BE2C (cell line): ENCODE results near the gene CRKL.

Source experiments
- DNase-seq: peaks from one replicate; pipeline ENCODE4 v3.0.0-alpha.2; 2020
- H3K27me3 ChIP-seq: fragments of 250-450 bp; sonication (Bioruptor Pico); 2 replicates; pipeline ENCODE4 v1.5.1; 2020; ENCODE audit warnings: mild to moderate bottlenecking
- H3K36me3 ChIP-seq: fragments of 250-450 bp; sonication (Bioruptor Pico); 2 replicates; pipeline ENCODE4 v1.5.1; 2020; ENCODE audit warnings: mild to moderate bottlenecking
- H3K4me1 ChIP-seq: fragments of 250-450 bp; sonication (Bioruptor Pico); 2 replicates; pipeline ENCODE4 v1.5.1; 2020
- H3K4me3 ChIP-seq: 2 replicates; pipeline ENCODE4 v1.5.1; 2011; ENCODE audit warnings: low read depth, low read length
- H3K9me3 ChIP-seq: fragments of 250-450 bp; sonication (Bioruptor Pico); 2 replicates; pipeline ENCODE4 v1.5.1; 2020
- TF ChIP-seq, protein P1 (sequence below): IDR thresholded peaks from 2 replicates; pipeline ENCODE4 v1.5.1; 2012; ENCODE audit warnings: mild to moderate bottlenecking, low read depth, low read length

Gene CRKL

DNA sequence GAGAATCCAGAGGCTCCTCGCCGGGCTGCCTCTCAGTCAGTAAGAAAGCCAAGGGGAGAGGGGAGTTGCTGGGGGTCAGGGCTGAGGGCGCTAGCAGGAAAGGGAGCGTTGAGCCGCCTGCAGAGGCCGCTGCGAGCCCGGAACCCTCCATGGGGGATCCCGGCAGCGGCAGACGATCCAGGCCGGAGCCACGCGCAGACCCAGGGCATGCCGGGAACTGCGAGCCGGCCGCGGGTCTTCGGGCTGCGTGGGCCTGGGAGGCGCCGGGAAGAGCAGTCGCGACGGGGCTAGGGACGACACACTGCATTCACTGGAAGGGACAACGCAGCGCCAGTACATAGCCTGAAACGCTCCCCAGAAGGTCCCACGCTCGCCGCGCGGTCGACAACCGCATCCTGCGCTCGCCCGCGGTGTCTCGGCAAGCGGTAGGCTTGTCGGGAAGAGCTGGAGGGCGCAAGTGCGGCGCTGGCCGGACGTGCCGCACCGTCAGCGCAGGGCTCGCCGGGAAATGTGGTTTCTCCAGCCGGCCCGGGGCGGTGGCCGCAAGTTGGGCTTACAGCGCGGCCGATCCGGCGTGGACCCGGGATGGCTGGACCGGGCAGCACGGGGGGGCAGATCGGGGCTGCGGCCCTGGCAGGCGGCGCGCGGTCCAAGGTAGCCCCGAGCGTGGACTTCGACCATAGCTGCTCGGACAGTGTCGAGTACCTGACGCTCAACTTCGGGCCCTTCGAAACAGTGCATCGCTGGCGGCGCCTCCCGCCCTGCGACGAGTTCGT lies 64.8 kb downstream of the CRKL start, which contains the start of gene LZTR1:
Gene LZTR1, plus strand, starts transcription at position 511 of the 776 bp plus-strand sequence. Its CDS starts 75 bp downstream, at position 586.
- peak; percentile 89 for DNase-seq
- peaks cover 8% of the 10 kb centered on the region for H3K36me3 ChIP-seq
- peak within 1 kb of the TSS; percentile 93 for H3K4me3 ChIP-seq
- TF ChIP-seq, protein P1, sequence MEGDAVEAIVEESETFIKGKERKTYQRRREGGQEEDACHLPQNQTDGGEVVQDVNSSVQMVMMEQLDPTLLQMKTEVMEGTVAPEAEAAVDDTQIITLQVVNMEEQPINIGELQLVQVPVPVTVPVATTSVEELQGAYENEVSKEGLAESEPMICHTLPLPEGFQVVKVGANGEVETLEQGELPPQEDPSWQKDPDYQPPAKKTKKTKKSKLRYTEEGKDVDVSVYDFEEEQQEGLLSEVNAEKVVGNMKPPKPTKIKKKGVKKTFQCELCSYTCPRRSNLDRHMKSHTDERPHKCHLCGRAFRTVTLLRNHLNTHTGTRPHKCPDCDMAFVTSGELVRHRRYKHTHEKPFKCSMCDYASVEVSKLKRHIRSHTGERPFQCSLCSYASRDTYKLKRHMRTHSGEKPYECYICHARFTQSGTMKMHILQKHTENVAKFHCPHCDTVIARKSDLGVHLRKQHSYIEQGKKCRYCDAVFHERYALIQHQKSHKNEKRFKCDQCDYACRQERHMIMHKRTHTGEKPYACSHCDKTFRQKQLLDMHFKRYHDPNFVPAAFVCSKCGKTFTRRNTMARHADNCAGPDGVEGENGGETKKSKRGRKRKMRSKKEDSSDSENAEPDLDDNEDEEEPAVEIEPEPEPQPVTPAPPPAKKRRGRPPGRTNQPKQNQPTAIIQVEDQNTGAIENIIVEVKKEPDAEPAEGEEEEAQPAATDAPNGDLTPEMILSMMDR: peak; percentile 69
- no peaks in the 10 kb centered on the region for H3K9me3 ChIP-seq
- no peaks in the 10 kb centered on the region for H3K4me1 ChIP-seq
- no peaks in the 10 kb centered on the region for H3K27me3 ChIP-seq

DNA sequence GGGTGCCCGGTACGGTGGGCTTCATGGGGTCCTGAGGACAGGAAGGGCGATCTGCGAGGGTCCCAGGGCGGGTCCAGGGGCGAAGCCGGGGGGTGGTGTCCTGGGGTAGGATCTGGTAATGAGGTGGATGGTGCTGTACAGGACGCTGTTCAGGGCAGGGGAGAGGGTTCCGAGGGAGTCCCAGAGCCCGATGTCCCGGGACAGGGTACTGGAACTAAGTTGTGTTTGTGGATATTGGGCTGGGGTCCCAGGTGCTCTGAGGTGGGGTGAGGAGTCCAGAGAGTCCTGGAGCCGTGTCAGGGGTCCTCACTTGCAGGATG lies 65.3 kb downstream of the CRKL start:
- H3K4me3 ChIP-seq: peak overlapping the region; percentile 93
- DNase-seq: no peak
- no peaks in the 10 kb centered on the region for H3K27me3 ChIP-seq
- TF ChIP-seq, protein P1: no peak
- no peaks in the 10 kb centered on the region for H3K9me3 ChIP-seq
- peaks cover 8% of the 10 kb centered on the region for H3K36me3 ChIP-seq
- no peaks in the 10 kb centered on the region for H3K4me1 ChIP-seq

DNA sequence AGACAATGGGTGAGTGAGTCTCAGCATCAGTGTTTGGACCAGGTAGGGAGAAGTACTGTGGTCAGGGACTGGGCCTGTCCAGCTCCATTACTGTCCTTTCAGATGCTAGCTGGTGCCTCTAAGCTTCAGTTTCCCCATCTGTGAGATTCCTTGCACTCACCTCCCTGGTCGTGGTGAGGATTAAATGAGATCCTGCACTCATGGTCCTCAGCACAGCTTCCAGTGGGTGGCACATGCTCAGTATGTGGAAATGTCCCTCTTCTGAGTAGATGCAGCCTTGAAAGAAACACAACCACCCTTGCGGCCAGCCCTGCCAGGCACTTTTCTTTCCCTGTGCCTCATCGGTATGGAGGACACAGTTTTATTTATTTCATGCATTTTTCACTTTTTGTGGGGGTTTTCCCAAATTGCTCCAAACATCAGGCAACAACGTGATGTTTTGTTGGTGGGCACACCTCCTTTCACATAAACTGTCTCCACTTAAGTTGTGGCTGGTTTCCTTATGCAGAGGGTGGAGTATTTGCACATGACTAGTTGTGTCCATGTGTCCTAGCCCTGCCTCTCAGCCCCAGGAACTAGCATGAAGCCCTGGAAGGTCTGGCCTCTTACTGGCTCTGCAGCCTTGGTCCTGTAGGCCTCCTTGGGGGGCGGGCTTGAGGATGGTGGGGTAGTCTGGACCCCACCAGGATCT lies 66.0 kb downstream of the CRKL start:
- H3K9me3 ChIP-seq: no peaks in the 10 kb centered on the region
- peaks cover 8% of the 10 kb centered on the region for H3K36me3 ChIP-seq
- peak overlapping the region; percentile 93 for H3K4me3 ChIP-seq
- no peaks in the 10 kb centered on the region for H3K27me3 ChIP-seq
- DNase-seq: no peak
- TF ChIP-seq, protein P1: no peak
- no peaks in the 10 kb centered on the region for H3K4me1 ChIP-seq

DNA sequence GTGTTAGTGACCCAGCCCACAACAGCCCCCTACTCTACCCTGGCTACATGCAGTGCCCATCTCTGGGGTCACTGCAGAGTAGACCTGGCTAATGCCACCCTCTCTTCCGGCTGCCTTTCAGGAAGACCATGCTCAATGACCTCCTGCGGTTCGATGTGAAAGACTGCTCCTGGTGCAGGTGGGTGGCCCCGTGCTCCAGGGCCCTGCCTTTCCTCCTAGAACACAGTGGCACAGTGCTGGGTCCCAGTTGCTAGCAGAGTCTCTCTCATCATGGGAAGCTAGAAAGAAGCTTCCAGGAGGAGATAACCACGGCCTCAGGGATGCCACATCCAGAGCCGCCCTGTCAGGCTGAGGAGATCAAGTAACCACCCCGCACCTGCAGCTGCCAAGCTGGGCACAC lies 68.5 kb downstream of the CRKL start:
- no peaks in the 10 kb centered on the region for H3K9me3 ChIP-seq
- peaks cover 14% of the 10 kb centered on the region for H3K36me3 ChIP-seq
- no peaks in the 10 kb centered on the region for H3K27me3 ChIP-seq
- H3K4me1 ChIP-seq: no peaks in the 10 kb centered on the region
- TF ChIP-seq, protein P1: no peak
- DNase-seq: no peak
- H3K4me3 ChIP-seq: no peak overlapping the region

DNA sequence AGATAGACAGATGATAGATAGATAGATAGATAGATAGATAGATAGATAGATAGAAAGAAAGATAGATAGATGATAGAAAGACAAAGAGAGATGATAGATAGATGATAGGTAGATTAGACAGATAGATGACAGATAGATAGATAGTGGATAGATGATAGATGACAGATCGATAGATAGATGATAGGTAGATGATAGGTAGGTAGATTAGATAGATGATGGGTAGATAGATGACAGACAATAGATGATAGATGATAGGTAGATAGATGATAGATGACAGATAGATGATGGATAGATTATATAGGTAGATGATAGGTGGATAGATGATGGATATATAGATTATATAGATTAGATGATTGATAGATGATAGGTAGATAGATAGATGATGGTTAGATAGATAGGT lies 69.2 kb downstream of the CRKL start:
- no peaks in the 10 kb centered on the region for H3K27me3 ChIP-seq
- no peak for DNase-seq
- H3K36me3 ChIP-seq: peaks cover 20% of the 10 kb centered on the region
- H3K4me1 ChIP-seq: no peaks in the 10 kb centered on the region
- H3K9me3 ChIP-seq: no peaks in the 10 kb centered on the region
- H3K4me3 ChIP-seq: no peak overlapping the region
- TF ChIP-seq, protein P1: no peak

DNA sequence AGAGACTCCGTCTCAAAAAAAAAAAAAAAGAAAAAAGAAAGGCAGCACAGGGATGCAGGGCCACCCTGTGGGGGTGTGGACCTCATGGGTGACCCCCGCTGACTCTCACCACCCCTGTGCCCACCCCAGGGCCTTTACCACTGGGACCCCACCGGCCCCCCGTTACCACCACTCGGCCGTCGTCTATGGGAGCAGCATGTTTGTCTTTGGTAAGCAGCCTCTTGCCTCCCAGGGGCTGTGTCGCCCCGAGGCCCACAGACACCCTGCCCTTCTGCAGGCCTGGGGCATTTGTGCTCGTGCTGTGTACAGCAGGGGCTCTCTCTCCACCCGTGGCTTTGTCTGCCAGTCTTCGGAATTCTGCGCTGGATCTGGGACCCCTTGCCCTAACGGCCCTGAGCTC lies 70.2 kb downstream of the CRKL start:
- TF ChIP-seq, protein P1: no peak
- DNase-seq: no peak

More for the DNA sequence above, 70.2 kb downstream of the CRKL start:
- H3K4me1 ChIP-seq: no peaks in the 10 kb centered on the region
- H3K9me3 ChIP-seq: no peaks in the 10 kb centered on the region
- no peak overlapping the region for H3K4me3 ChIP-seq
- no peaks in the 10 kb centered on the region for H3K27me3 ChIP-seq
- H3K36me3 ChIP-seq: peaks cover 26% of the 10 kb centered on the region
